HepG2 (cell line): ENCODE results near the gene PLXNC1. TPM values are rescaled to one million over a fixed set of nuclear protein-coding genes. Genes with fewer than 3 reads are reported as not detected.

Experiments
- ATAC-seq: fragments of 200-7000 bp; cut with Tn5 transposase; 3 replicates; pipeline ENCODE4 v1.9.1; 2020; ENCODE audit warnings: mild to moderate bottlenecking, moderate library complexity
- BruUV-seq: library from RNA; stranded (reverse); fragments of 400-500 nt; replicated peaks from 2 replicates; lab custom pipeline; 2021; lab: Mats Ljungman, UMichigan
- CTCF ChIA-PET: fragments of 300-600 bp; formaldehyde crosslinking; extraction: SDS; loops from one replicate; lab custom pipeline; 2021; ENCODE audit warnings: low total read pairs, inconsistent platforms, low intra/inter-chr PET ratio; lab: Yijun Ruan, JAX
- POLR2A ChIA-PET: fragments of 350-600 bp; sonication (Branson Sonifier 250); formaldehyde crosslinking; loops from one replicate; lab custom pipeline; 2020; ENCODE audit warnings: antibody characterized with exemption, inconsistent platforms; lab: Yijun Ruan, JAX
- DNase-seq: peaks from one replicate; pipeline ENCODE4 v3.0.0-alpha.2; 2015; ENCODE audit warnings: low spot score
- FAIRE-seq: peaks from 3 replicates; lab custom pipeline; 2011; peaks lifted over from hg19 to GRCh38; lab: Jason Lieb, UNC
- H2AFZ ChIP-seq: one replicate; pipeline ENCODE4 v1.6.1; 2011; ENCODE audit warnings: low read length, inconsistent platforms
- H3K27ac ChIP-seq: fragments of 300-600 bp; 3 replicates; pipeline ENCODE4 v1.8.0; 2011; ENCODE audit warnings: mixed run types, mild to moderate bottlenecking, mixed read lengths, low read length, inconsistent platforms; ENCODE audit not compliant: insufficient read depth; ENCODE audit errors: extremely low read length
- H3K27me3 ChIP-seq, 2 experiments: fragments of 200-600 bp in 1 of 2; 2 replicates in 1 of 2; 3 replicates in 1 of 2; pipeline versions ENCODE4 v1.6.0 to v1.8.0; 2011; ENCODE audit warnings: low read length in 2 of 2, mild to moderate bottlenecking in 2 of 2, moderate library complexity in 2 of 2, inconsistent platforms in 1 of 2; ENCODE audit not compliant: insufficient read depth in 2 of 2, control insufficient read depth in 1 of 2
- H3K36me3 ChIP-seq, 2 experiments: fragments of 200-600 bp in 1 of 2; replicated peaks in 1 of 2; 2 replicates in 1 of 2; 3 replicates in 1 of 2; pipeline versions ENCODE4 v1.5.1 to v1.8.0; 2011; ENCODE audit warnings: low read length in 2 of 2, inconsistent platforms in 1 of 2; ENCODE audit not compliant: insufficient read depth in 2 of 2, control insufficient read depth in 1 of 2
- H3K4me1 ChIP-seq: 2 replicates; pipeline ENCODE4 v1.5.1; 2012; ENCODE audit warnings: low read length, inconsistent platforms; ENCODE audit not compliant: insufficient read depth
- H3K4me2 ChIP-seq: 2 replicates; pipeline ENCODE4 v1.6.0; 2011; ENCODE audit warnings: low read depth, low read length, inconsistent platforms
- H3K4me3 ChIP-seq, 3 experiments: fragments of 200-600 bp in 1 of 3; sonication (generic), shearing (Covaris generic) in 1 of 3; replicated peaks in 1 of 3; 2 replicates each; pipeline ENCODE4 v1.5.1; 2011 to 2016; ENCODE audit warnings: low read length in 3 of 3, inconsistent platforms in 2 of 3, low read depth in 2 of 3, mild to moderate bottlenecking in 2 of 3, control low read depth in 1 of 3, mixed read lengths in 1 of 3; ENCODE audit not compliant: insufficient read depth in 1 of 3
- H3K79me2 ChIP-seq: one replicate; pipeline ENCODE4 v1.6.1; 2011; ENCODE audit warnings: low read length, inconsistent platforms; ENCODE audit not compliant: insufficient read depth
- H3K9ac ChIP-seq: 2 replicates; pipeline ENCODE4 v1.6.0; 2011; ENCODE audit warnings: mild to moderate bottlenecking, low read depth, low read length, inconsistent platforms; ENCODE audit not compliant: insufficient read depth
- H3K9me3 ChIP-seq: 2 replicates; pipeline ENCODE4 v1.5.1; 2012; ENCODE audit warnings: mild to moderate bottlenecking, low read length
- H4K20me1 ChIP-seq: 2 replicates; pipeline ENCODE4 v1.6.0; 2011; ENCODE audit warnings: inconsistent platforms, mild to moderate bottlenecking, low read length, moderate library complexity; ENCODE audit not compliant: insufficient read depth
- BHLHE40 ChIP-seq: IDR thresholded peaks from 2 replicates; pipeline ENCODE4 v1.6.1; 2011; ENCODE audit warnings: low read length, improper control_type of control experiment
- CENPX ChIP-seq: sonication (generic); formaldehyde crosslinking; IDR thresholded peaks from 2 replicates; pipeline ENCODE4 v1.9.0; 2021; ENCODE audit warnings: mild to moderate bottlenecking, missing genetic modification reagents, moderate library complexity
- CSRNP2 ChIP-seq: sonication (generic); formaldehyde crosslinking; conservative IDR thresholded peaks from 2 replicates; pipeline ENCODE4 v1.8.0; 2022; ENCODE audit warnings: low read depth, missing genetic modification reagents
- JUNB ChIP-seq: sonication (generic); formaldehyde crosslinking; IDR thresholded peaks from 2 replicates; pipeline ENCODE4 v1.8.0; 2022; ENCODE audit warnings: missing genetic modification reagents, mild to moderate bottlenecking, borderline replicate concordance
- MAFK ChIP-seq, 2 experiments: IDR thresholded peaks in 1 of 2; conservative IDR thresholded peaks in 1 of 2; 2 replicates each; pipeline ENCODE4 v1.6.1; 2011; ENCODE audit warnings: improper control_type of control experiment in 2 of 2, low read length in 2 of 2
- MBD4 ChIP-seq: IDR thresholded peaks from 2 replicates; pipeline ENCODE4 v1.6.1; 2012; ENCODE audit warnings: low read length, inconsistent platforms, borderline replicate concordance
- MTA3 ChIP-seq: sonication (generic); formaldehyde crosslinking; IDR thresholded peaks from 2 replicates; pipeline ENCODE4 v1.4.0; 2020; ENCODE audit warnings: missing genetic modification reagents
- NFKB2 ChIP-seq: sonication (generic); formaldehyde crosslinking; IDR thresholded peaks from 2 replicates; pipeline ENCODE4 v1.4.0; 2020; ENCODE audit warnings: missing genetic modification reagents, borderline replicate concordance
- PCBP2 ChIP-seq: fragments of 200-400 bp; formaldehyde crosslinking; optimal IDR thresholded peaks from 2 replicates; pipeline ENCODE3; 2018; ENCODE audit warnings: low read length, low read depth; ENCODE audit not compliant: poor library complexity, severe bottlenecking
- RARG ChIP-seq: sonication (generic); formaldehyde crosslinking; IDR thresholded peaks from 2 replicates; pipeline ENCODE4 v1.4.0; 2020; ENCODE audit warnings: low read depth, mild to moderate bottlenecking, missing genetic modification reagents
- SALL2 ChIP-seq: sonication (generic); formaldehyde crosslinking; IDR thresholded peaks from 2 replicates; pipeline ENCODE4 v1.8.1; 2023; ENCODE audit warnings: mild to moderate bottlenecking, missing genetic modification reagents, inconsistent platforms
- SMAD3 ChIP-seq: sonication (generic); formaldehyde crosslinking; IDR thresholded peaks from 2 replicates; pipeline ENCODE4 v1.4.0; 2020; ENCODE audit warnings: missing genetic modification reagents
- SRF ChIP-seq: IDR thresholded peaks from 2 replicates; pipeline ENCODE4 v1.6.1; 2011; ENCODE audit warnings: mild to moderate bottlenecking, low read depth, low read length, moderate library complexity
- USF2 ChIP-seq, 2 experiments: sonication (generic) in 1 of 2; formaldehyde crosslinking in 1 of 2; IDR thresholded peaks; 2 replicates each; pipeline versions ENCODE4 v1.5.1 to v1.6.1; 2011 to 2020; ENCODE audit warnings: borderline replicate concordance in 1 of 2, low read depth in 1 of 2, low read length in 1 of 2, mild to moderate bottlenecking in 1 of 2, missing genetic modification reagents in 1 of 2, moderate library complexity in 1 of 2
- ZNF83 ChIP-seq: sonication (generic); formaldehyde crosslinking; IDR thresholded peaks from 2 replicates; pipeline ENCODE4 v1.4.0; 2020; ENCODE audit warnings: missing genetic modification reagents, mild to moderate bottlenecking, borderline replicate concordance
- WGBS: methylation state at CpG from one replicate; pipeline ENCODE4 v1.1.6; 2017; ENCODE audit warnings: low lambda C conversion rate; 5-methylcytosine and 5-hydroxymethylcytosine counted together
- in situ Hi-C: cut with HindIII; loops from 2 replicates; pipeline ENCODE4 v1.10.0; 2017; ENCODE audit warnings: low pct_unique_long_range_greater_than_20kb; ENCODE audit not compliant: extremely low pct_ligation_motif_present
- intact Hi-C: fragments of 100-400 bp; cut with micrococcal nuclease; formaldehyde crosslinking; loops from one replicate; pipeline ENCODE4 v1.10.0; 2022; ENCODE audit not compliant: unreplicated experiment
- polyA plus RNA-seq, 8 experiments: library from polyadenylated mRNA; depleted of rRNA in 3 of 8; stranded (reverse) in 7 of 8; unstranded in 1 of 8; fragments of >200 nt; fragmentation: Illumina TruSeq in 4 of 8; extraction: Trizol in 4 of 8; gene quantifications; 2 replicates each; pipeline versions ENCODE4 v1.2.1 to v1.2.3, GENCODE V29; 2011 to 2016; ENCODE audit warnings: low read depth in 4 of 8, missing spikeins in 1 of 8, mixed read lengths in 1 of 8; ENCODE audit not compliant: insufficient read depth in 1 of 8
- total RNA-seq, 5 experiments: library from RNA; depleted of rRNA; stranded (reverse); fragments of >200 nt; fragmentation: Illumina TruSeq; extraction: Trizol; gene quantifications; 2 replicates each; pipeline ENCODE4 v1.2.3, GENCODE V29; 2016; ENCODE audit warnings: low read depth in 1 of 5

PLXNC1 gene
- total and polyA plus RNA-seq, 2 of the 13 experiments (the other 11 are each of a cell fraction or from before 2014, with no cell fraction given) = 6.6 to 11.2 TPM

DNA sequence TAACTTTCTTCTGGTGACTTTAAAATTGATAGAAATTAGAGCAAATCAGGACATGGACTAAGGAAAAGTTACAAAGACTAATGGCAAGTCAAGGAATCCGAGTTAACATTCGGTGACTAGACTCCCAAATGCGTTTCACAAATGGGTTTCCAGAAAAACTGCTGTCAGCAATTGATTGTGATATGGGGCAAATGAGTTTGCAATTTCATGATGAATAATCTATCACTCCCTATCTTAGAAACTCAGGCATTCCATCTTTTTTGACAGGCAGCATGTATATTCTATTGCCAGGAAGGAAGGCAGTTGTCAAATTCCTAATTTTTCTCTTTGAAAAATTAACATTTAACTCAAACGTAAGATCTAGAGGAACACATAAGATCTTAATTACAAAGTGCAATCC lies 40.5 kb upstream of the PLXNC1 start:
- in situ Hi-C loops (loop anchor here (10.0 kb wide), 1 partner anchor 113 kb away; no protein-coding TSS in a partner anchor), intact Hi-C loops (loop anchor here (10.0 kb wide), 1 partner anchor 1323 kb away; no protein-coding TSS in a partner anchor)
- TF ChIP-seq SALL2 (CRISPR knock-in tag) (no peak), MAFK (conservative IDR thresholded peaks at IDR 0.05 in 1 of 2, IDR thresholded peaks at IDR 0.05 in 1 of 2; ENCODE audit: low read length in 2 of 2) (no peak), ZNF83 (CRISPR knock-in tag) (no peak), RARG (no peak)
- Histone ChIP-seq H3K4me1 (peaks cover 9% of the 10 kb centered on the region), H3K9ac (no peak overlapping the region), H3K27me3 (peaks cover 0 to 12% of the 10 kb centered on the region in 2 experiments; a peak in 2 of 5 replicates), H3K27ac (no peak overlapping the region), H3K4me3 (no peak overlapping the region), H3K36me3 (no peaks in the 10 kb centered on the region), H3K79me2 (no peaks in the 10 kb centered on the region), H3K4me2 (no peak overlapping the region), H3K9me3 (no peaks in the 10 kb centered on the region), H2AFZ (no peak overlapping the region), H4K20me1 (no peaks in the 10 kb centered on the region)
- POLR2A ChIA-PET = no interaction called here
- ATAC-seq (no peak), FAIRE-seq (no peak), DNase-seq (no peak)
- CTCF ChIA-PET = no interaction called here
- 9% methylated on average over 4 of the region's 4 CpGs for WGBS
- BruUV-seq = no TSS peak

DNA sequence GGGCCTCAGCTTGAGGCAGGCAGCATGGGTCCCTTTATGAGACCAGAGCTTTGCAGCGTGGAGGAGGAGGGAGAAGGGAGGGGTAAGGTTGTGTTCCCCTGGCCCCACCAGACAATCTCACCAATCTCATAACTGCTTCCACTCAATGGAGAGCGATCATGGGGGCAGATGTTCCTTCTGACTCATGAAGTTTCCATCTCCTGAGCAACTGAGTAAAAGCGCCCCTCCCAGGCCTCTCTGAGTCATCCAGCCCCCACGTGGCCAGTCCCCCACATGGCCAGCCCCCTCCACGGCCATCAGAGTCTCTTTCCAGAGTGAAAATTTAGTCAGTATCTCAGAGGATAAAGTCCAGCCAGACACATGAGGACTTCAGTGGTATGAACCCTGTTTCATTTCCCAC lies 39.2 kb upstream of the PLXNC1 start:
- FAIRE-seq (no peak), ATAC-seq (no peak), DNase-seq (no peak)
- CTCF ChIA-PET = no interaction called here
- no peaks in the 10 kb centered on the region for H4K20me1 ChIP-seq
- no peaks in the 10 kb centered on the region for H3K79me2 ChIP-seq
- H3K4me1 ChIP-seq = peaks cover 9% of the 10 kb centered on the region; the same call in 1 of the 2 replicates
- no peak overlapping the region for H3K4me3 ChIP-seq
- H3K27ac ChIP-seq = no peak overlapping the region
- no peak overlapping the region for H2AFZ ChIP-seq
- no peaks in the 10 kb centered on the region for H3K36me3 ChIP-seq
- intact Hi-C loops = loop anchor here (10.0 kb wide), 1 partner anchor 1324 kb away; no protein-coding TSS in a partner anchor
- POLR2A ChIA-PET = no interaction called here
- no peak overlapping the region for H3K4me2 ChIP-seq
- H3K9me3 ChIP-seq = no peaks in the 10 kb centered on the region
- H3K27me3 ChIP-seq = peaks cover 0 to 2% of the 10 kb centered on the region in 2 experiments; a peak in 1 of 5 replicates
- BruUV-seq = no TSS peak
- WGBS = 14% methylated on average over 4 of the region's 5 CpGs
- no peak overlapping the region for H3K9ac ChIP-seq
- in situ Hi-C loops = loop anchor here (10.0 kb wide), 1 partner anchor 114 kb away; no protein-coding TSS in a partner anchor
- TF ChIP-seq CENPX (CRISPR knock-in tag) (no peak), PCBP2 (no peak), SMAD3 (CRISPR knock-in tag) (no peak), CSRNP2 (CRISPR knock-in tag) (no peak), BHLHE40 (no peak), MTA3 (CRISPR knock-in tag) (no peak), NFKB2 (CRISPR knock-in tag) (no peak), JUNB (no peak), MBD4 (no peak), USF2 (IDR thresholded peaks at IDR 0.05; ENCODE audit: low read depth, low read length) (no peak), USF2 (CRISPR knock-in tag; IDR thresholded peaks at IDR 0.05; ENCODE audit: borderline replicate concordance) (peak; percentile 31; the same call in 1 of the 2 replicates), SRF (no peak)
